HCEC 1CT (cell line): ENCODE measurements around the gene ZNF598.

Source experiments
- DNase-seq: peaks from one replicate; pipeline ENCODE4 v3.0.0-alpha.2; 2017

The ZNF598 gene

GRCh38 chr16:2005646-2006045, 4.0 kb downstream of the ZNF598 start:
- DNase-seq = no peak

DNA sequence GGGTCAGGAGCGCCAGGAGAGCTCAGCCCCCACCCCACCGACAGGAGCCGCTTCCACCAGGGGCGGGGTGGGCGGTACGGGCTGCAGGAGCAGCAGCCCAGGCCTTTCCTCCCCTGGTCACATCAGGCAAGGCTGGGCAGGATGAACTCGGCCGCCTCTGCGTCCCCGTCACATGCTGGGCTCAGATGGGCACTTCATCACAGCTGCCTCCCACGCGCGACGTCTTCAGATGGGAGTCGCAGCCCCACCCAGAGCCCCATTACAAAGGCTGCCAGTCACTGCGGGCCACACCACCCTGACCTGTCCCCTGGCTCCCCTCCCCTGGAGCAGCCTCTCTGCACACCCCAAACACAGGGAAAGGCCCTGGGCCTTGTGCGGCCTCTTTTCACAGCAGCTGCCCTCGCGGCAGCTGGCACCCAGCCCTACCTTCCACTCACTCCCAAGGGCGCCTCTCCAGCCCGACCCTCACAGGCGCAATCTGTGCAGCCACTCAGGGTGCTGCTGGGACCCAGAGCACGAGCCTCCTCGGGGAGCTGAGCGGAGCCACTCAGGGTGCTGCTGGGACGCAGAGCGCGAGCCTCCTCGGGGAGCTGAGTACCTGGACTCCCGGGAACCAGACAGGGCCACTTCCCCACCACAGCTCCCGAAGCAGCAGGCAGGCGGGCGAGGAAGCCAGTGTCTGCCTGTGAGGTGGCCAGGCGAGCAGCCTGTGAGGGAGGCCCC, 4.7 kb downstream of the ZNF598 start:
- no peak for DNase-seq

GRCh38 chr16:2003827-2004641, 5.6 kb downstream of the ZNF598 start:
- DNase-seq = peak; percentile 86

DNA sequence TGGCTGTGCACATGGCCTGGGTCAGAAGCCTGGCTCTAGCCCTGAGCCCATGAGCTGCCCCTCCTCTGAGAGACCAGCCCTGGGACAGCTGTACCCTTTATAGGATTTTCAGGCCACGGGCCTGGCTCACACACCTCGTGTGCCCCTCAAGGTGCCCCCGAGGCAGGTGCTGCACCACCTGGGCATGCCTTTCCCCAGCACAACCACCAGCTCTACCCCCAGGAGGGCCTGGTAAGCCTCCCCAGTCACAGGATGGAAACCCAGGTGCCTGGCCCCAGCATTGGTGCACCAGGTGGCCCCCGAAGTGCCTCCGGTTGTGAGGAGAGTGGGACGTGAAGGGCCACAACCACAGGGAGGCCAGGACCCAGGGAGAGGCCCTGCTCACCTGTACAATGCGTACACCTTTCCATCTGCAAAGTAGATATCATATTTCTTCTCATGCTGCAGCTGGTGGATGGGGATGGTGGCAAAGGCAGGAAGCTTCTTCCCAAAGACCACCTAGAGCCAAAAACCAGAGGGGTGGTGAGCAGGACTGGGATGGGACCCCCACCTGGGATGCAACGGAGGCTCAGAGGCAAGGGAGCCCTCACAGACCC, 6.3 kb downstream of the ZNF598 start:
- DNase-seq = no peak

DNA sequence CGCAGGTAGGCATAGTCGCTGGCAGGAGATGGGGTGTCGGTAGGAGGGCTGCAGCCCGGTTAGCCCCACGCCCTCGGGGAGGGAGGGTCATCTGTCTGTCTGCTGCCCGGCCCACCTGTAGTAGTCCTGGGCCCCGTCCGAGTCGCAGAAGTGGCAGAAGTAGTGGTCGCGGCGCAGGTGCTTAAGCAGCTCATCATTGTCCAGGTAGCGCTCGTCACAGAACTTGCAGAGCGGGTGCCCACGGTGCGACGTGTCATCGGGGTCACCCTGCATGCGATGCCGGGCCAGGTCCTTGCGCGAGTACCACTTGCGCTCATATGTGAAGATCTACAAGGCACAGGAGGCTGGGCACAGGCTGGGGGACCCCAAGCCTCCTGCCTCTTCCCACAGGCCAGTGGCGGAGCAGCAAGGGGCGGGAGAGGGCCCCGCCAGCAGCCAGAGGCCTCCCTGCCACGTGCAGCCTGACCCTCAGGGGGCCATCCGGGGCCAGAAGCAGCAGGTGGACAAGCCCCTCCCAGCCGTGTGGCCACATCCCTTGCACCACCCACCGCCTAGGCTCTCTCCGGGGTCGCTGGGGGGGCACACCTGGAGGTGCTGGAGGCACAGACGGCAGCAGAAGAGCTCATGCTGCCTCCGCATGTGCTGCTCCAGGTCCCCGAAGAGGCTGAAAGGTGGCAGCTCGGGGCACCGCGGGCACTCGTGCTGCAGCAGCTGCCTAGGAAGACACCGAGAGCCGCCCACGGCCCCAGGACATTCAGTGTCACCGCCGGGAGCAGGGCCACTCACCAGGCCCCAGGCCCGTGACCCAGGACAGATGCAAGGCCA, 7.0 kb downstream of the ZNF598 start:
- no peak for DNase-seq

DNA sequence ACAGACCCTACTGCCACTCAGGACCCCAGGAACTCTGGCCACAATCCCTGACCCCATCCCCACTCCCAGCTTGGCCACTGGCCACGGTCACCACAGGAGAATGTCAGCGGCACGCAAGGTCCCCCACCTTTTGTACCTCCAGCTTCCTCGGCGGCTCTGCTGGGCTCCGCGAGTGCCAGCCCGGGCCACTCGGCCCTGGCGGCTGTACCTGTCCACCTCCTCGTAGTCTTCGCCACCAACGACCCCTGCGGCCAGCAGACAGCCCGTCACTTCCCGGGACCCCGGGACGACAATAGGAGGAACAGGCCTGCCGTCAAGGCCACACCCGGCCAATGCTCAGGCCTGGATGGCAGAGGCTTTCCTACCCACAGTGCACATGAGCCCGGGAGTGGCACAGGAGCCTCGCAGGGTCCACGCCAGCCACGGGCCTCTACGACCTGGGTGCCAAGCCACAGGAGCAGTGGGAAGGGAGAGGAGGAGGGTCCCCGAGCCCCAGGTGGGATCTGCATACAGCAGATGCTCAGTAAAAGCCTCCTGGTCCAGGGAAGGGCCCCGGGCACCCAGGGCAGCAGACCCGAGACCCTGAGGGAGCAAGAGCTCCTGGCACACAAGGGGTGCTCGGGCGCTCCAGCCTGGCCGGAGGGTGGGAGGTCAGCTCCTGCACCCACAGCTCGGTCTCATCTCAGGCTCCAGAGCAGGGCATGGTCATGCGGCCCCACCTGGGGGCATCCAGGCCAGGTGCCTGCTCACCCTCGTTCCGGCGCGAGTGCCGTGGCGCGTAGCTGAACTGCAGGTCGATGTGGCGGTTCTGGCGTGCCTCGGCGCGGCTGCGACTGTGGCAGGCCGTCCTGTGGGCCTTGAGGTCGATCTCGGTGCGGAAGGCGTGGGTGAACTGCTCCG, 7.9 kb downstream of the ZNF598 start:
- no peak for DNase-seq

GRCh38 chr16:2001035-2001434, 8.6 kb downstream of the ZNF598 start:
- DNase-seq = no peak

- no peak for DNase-seq
These were observed 9.6 kb downstream of the ZNF598 start for GRCh38 chr16:1999866-2000514.

DNA sequence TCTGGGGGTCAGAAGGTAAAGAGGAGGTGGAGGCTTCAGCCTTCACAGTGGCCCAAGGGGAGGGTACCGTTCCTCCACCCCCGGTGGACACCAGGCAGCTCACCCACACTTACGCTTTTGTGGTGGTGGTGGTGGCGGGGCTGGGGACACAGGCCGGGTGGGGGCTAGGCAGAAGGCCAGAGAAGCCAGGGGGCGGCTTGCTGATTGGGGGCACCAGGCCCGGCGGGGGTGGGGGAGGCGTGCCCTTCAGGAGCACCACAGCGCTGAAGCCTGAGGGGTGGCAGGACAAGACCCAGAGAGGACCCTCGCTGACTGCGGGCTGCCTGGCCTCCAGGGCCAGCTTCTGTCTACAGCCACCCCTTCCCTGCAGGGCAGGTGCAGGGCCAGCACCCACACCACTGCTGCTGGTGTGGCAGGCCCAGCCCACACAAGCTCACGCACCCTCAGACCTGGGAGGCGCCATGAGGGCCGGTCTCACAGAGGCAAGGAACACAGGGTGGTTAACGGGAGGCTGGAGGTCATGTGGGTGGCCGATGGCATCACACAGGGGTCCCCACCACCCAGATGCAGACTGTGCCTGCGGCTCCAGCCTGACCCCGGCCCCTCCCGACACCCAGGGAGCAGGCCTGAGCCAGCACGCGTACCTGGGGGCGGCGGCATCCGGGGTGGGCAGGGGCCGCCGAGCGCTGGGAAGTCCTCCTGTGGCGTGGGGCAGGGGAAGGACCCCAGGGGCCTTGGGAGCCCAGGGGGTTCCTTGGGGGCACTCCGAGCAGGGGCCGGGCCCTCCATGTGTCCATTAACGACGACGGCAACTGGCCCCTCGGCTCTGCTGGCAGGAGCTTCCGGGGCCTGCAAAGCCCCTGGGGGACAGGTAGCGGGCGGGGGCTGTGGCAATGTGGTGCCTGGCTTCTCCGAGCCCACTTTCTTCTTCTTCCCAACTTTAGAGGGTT, 10.5 kb downstream of the ZNF598 start:
- no peak for DNase-seq

DNA sequence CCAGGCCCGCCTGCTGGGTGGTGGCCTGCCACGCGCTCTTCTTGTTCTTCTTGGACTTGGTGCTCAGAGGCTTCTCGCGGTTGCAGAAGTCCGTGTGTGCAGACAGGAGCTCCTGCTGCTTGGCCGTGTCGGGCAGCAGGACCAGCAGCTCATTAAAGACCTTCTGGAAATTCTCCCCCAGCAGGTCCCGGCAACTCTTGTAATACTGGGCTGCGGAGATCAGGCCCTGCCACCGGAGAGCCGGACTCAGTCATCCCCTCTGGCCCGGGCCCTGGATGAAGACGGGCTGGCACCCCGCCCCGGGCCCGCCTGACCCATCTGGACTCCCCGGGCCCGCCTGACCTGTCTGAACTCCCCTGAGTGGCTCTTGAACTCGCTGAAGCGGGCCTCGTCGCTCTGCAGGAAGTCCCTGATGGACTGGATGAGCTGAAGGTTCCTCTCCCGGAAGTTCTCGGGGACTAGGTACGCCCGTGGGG, 11.2 kb downstream of the ZNF598 start:
- no peak for DNase-seq

- DNase-seq = no peak
These were observed 11.9 kb downstream of the ZNF598 start for GRCh38 chr16:1997494-1998359.

GRCh38 chr16:1993731-1994131, 15.9 kb downstream of the ZNF598 start:
- DNase-seq = peak; percentile 46

DNA sequence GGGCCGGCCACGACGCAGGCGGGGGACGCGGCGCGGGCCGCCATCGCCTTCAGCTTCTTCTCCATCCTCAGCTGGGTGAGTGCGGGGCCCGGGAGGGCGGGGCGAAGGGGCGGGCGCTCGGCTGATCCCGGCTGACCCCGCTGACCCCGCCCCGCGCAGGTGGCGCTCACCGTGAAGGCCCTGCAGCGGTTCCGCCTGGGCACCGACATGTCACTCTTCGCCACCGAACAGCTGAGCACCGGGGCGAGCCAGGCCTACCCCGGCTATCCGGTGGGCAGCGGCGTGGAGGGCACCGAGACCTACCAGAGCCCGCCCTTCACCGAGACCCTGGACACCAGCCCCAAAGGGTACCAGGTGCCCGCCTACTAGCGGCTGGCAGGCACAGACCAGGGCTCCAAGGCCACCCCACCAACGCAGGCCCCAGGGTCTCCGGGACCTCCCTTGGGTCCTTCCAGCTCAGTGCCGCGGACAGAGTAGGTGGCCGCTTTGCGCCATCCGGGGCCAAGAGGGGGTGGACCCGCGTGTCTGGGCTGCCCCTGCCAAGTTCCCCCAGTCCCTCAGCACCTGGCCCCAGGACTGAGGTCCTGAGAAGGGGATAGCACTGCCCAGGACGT, 16.8 kb downstream of the ZNF598 start:
- DNase-seq = no peak

GRCh38 chr16:1991948-1992703, 17.5 kb downstream of the ZNF598 start:
- peak; percentile 50 for DNase-seq

GRCh38 chr16:1991588-1991947, 18.1 kb downstream of the ZNF598 start:
- DNase-seq = no peak

GRCh38 chr16:1991135-1991551, 18.5 kb downstream of the ZNF598 start:
- DNase-seq = no peak

DNA sequence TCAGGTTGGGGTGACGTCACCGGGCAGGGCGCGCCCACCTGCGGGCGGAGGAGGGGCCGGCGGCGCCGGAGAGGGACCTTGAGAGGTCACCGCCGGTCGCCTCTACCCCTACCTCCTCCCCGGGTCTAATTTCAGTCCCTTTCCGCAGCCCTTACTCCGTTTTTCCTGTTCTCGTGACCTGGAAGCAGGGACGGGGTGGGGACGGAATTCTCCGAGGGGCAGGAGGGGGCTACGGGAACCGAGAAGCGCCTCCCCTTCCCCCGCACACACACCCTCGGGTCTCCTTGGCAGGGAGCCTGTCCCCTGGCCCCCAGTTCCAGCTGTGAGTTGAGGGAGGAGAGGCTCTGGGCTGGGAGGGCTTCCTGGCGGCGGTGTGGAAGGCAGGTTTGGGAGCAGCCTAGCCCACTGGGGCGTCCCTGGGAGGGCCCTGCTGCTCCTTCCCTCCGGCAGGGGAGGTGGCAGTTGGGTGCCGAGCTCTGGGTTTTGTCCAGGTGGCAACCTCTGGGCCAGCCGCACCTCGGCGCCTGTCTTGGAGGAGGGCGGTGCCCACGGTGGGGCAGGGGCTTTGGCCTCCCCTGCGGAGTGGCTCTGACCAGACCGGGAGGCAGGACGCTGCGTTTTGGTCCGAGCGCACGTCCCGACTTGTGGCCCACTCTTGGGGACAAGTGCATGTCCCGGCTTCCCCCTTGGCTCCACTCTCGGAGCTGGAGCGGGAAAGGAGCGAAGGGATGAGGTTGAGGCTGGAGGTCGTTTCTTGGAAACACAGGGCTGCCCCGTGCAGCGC, 19.1 kb downstream of the ZNF598 start:
- DNase-seq = no peak
